ENCODE measurements around the gene ZNF358. TPM values are rescaled to one million over a fixed set of nuclear protein-coding genes. Genes with fewer than 3 reads are reported as not detected.

ZNF358 gene
- total RNA-seq, 5 donors from 2014 or later (not counting 1 experiment from before 2014, with no cell fraction given) = 4.3 to 10.3 (median 8.5) TPM

DNA sequence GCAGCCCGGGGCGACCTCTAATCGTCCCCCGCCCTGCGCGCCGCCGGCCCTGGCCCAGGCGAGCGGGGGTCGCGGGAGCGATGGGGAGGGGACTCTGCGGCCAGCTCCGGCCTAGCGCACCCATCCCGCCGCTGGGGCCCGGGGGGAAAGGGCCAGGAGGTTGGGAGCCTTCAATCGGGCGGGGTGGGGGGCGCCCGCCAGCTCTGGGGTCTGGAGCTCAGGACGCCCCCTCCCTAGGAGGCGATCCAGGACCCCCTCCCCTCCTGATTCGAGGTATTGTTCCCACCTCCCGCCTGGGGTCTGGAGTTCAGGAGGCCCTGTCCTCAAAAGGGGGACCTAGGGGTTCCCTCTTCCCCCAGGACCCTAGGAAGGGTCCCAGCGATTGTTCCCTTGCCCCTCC is 430 bp downstream of the ZNF358 start:
- 3% methylated on average over 16 of the region's 28 CpGs for WGBS (ENCODE audit: insufficient coverage)

GRCh38 chr19:7516878-7517277 is 975 bp downstream of the ZNF358 start:
- peak overlapping the region; percentile 70 to 75 (median 73) for H3K4me3 Mint-ChIP-seq
- no peaks in the 10 kb centered on the region for H3K9me3 Mint-ChIP-seq
- WGBS (ENCODE audit: insufficient coverage) = 100% methylated on average over 1 of the region's 4 CpGs
- peaks cover 12 to 22% (median 19%) of the 10 kb centered on the region in 3 donors for H3K4me1 Mint-ChIP-seq
- peaks cover 2 to 34% of the 10 kb centered on the region in 2 experiments for H3K27me3 ChIP-seq (replicated peaks in 1 of 2; ENCODE audit: control insufficient read depth in 2 of 2, extremely low read depth in 1 of 2, insufficient read depth in 2 of 2, low read length in 1 of 2)
- DNase-seq (no peak), ATAC-seq (replicated peaks in 1 of 4) (no peak)
- ChIA-PET CTCF (no interaction called here), POLR2A (interaction anchor here in 1 of 2 donors (0.5 kb wide), 1 partner anchor 30 kb away, joined by 4 read pairs; no protein-coding TSS in a partner anchor)
- H3K27ac Mint-ChIP-seq = peak overlapping the region in 1 of 2 donors; percentile 48
- H3K36me3 ChIP-seq (ENCODE audit: control insufficient read depth in 2 of 2, extremely low read depth in 1 of 2, insufficient read depth in 1 of 2, low read length in 1 of 2) = no peaks in the 10 kb centered on the region
- H3K9me3 ChIP-seq = no peaks in the 10 kb centered on the region
- peaks cover 0 to 16% of the 10 kb centered on the region in 2 experiments for H3K4me1 ChIP-seq (ENCODE audit: control insufficient read depth in 1 of 2, extremely low read depth in 1 of 2, insufficient read depth in 2 of 2, low read length in 2 of 2)
- no peak overlapping the region for H3K4me3 ChIP-seq (ENCODE audit: control insufficient read depth in 1 of 2, extremely low read depth in 1 of 2, low read length in 1 of 2)
- peaks cover 5 to 34% of the 10 kb centered on the region in 2 donors for H3K27me3 Mint-ChIP-seq
- H3K36me3 Mint-ChIP-seq = no peaks in the 10 kb centered on the region
- H3K27ac ChIP-seq (ENCODE audit: low read length) = no peak overlapping the region

More for the DNA sequence above, 430 bp downstream of the ZNF358 start:
- no peak overlapping the region for H3K27ac Mint-ChIP-seq
- ATAC-seq (replicated peaks in 1 of 4) (no peak), DNase-seq (no peak)
- H3K36me3 Mint-ChIP-seq = no peaks in the 10 kb centered on the region
- H3K4me1 Mint-ChIP-seq = peaks cover 9 to 21% (median 17%) of the 10 kb centered on the region in 3 donors
- H3K4me3 Mint-ChIP-seq = peak overlapping the region; percentile 70 to 75 (median 73)
- Histone ChIP-seq H3K4me1 (ENCODE audit: control insufficient read depth in 1 of 2, extremely low read depth in 1 of 2, insufficient read depth in 2 of 2, low read length in 2 of 2) (peaks cover 0 to 12% of the 10 kb centered on the region in 2 experiments), H3K36me3 (ENCODE audit: control insufficient read depth in 2 of 2, extremely low read depth in 1 of 2, insufficient read depth in 1 of 2, low read length in 1 of 2) (no peaks in the 10 kb centered on the region), H3K27me3 (replicated peaks in 1 of 2; ENCODE audit: control insufficient read depth in 2 of 2, extremely low read depth in 1 of 2, insufficient read depth in 2 of 2, low read length in 1 of 2) (peaks cover 2 to 34% of the 10 kb centered on the region in 2 experiments), H3K4me3 (ENCODE audit: control insufficient read depth in 1 of 2, extremely low read depth in 1 of 2, low read length in 1 of 2) (peak overlapping the region; percentile 39 to 41), H3K27ac (ENCODE audit: low read length) (no peak overlapping the region), H3K9me3 (no peaks in the 10 kb centered on the region)
- CTCF ChIA-PET = no interaction called here
- POLR2A ChIA-PET = interaction anchor here in 1 of 2 donors (0.5 kb wide), 1 partner anchor 30 kb away, joined by 4 read pairs; no protein-coding TSS in a partner anchor
- H3K27me3 Mint-ChIP-seq = peaks cover 5 to 34% of the 10 kb centered on the region in 2 donors
- H3K9me3 Mint-ChIP-seq = no peaks in the 10 kb centered on the region

DNA sequence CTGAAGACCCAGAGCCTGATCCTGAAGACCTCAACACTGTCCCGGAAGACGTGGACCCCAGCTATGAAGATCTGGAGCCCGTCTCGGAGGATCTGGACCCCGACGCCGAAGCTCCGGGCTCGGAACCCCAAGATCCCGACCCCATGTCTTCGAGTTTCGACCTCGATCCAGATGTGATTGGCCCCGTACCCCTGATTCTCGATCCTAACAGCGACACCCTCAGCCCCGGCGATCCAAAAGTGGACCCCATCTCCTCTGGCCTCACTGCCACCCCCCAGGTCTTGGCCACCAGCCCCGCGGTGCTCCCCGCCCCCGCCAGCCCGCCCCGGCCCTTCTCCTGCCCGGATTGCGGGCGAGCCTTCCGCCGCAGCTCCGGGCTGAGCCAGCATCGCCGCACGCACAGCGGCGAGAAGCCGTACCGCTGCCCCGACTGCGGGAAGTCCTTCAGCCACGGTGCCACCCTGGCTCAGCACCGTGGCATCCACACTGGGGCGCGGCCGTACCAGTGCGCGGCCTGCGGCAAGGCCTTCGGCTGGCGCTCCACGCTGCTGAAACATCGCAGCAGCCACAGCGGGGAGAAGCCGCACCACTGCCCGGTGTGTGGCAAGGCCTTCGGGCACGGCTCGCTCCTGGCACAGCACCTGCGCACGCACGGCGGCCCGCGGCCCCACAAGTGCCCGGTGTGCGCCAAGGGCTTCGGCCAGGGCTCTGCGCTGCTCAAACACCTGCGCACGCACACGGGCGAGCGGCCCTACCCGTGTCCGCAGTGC is 3.6 kb downstream of the ZNF358 start:
- peaks cover 18 to 31% (median 30%) of the 10 kb centered on the region in 3 donors for H3K4me1 Mint-ChIP-seq
- ChIA-PET CTCF (no interaction called here), POLR2A (no interaction called here)
- ATAC-seq (replicated peaks in 1 of 4) (no peak), DNase-seq (no peak)
- WGBS (ENCODE audit: insufficient coverage) = 95% methylated on average over 68 of the region's 74 CpGs
- no peaks in the 10 kb centered on the region for H3K36me3 Mint-ChIP-seq
- Histone ChIP-seq H3K4me1 (ENCODE audit: control insufficient read depth in 1 of 2, extremely low read depth in 1 of 2, insufficient read depth in 2 of 2, low read length in 2 of 2) (peaks cover 8 to 34% of the 10 kb centered on the region in 2 experiments), H3K36me3 (ENCODE audit: control insufficient read depth in 2 of 2, extremely low read depth in 1 of 2, insufficient read depth in 1 of 2, low read length in 1 of 2) (no peaks in the 10 kb centered on the region), H3K4me3 (ENCODE audit: control insufficient read depth in 1 of 2, extremely low read depth in 1 of 2, low read length in 1 of 2) (no peak overlapping the region), H3K9me3 (no peaks in the 10 kb centered on the region), H3K27me3 (replicated peaks in 1 of 2; ENCODE audit: control insufficient read depth in 2 of 2, extremely low read depth in 1 of 2, insufficient read depth in 2 of 2, low read length in 1 of 2) (peaks cover 0 to 32% of the 10 kb centered on the region in 2 experiments), H3K27ac (ENCODE audit: low read length) (no peak overlapping the region)
- H3K27ac Mint-ChIP-seq = no peak overlapping the region
- H3K27me3 Mint-ChIP-seq = peaks cover 5 to 28% of the 10 kb centered on the region in 2 donors
- H3K9me3 Mint-ChIP-seq = no peaks in the 10 kb centered on the region
- no peak overlapping the region for H3K4me3 Mint-ChIP-seq

DNA sequence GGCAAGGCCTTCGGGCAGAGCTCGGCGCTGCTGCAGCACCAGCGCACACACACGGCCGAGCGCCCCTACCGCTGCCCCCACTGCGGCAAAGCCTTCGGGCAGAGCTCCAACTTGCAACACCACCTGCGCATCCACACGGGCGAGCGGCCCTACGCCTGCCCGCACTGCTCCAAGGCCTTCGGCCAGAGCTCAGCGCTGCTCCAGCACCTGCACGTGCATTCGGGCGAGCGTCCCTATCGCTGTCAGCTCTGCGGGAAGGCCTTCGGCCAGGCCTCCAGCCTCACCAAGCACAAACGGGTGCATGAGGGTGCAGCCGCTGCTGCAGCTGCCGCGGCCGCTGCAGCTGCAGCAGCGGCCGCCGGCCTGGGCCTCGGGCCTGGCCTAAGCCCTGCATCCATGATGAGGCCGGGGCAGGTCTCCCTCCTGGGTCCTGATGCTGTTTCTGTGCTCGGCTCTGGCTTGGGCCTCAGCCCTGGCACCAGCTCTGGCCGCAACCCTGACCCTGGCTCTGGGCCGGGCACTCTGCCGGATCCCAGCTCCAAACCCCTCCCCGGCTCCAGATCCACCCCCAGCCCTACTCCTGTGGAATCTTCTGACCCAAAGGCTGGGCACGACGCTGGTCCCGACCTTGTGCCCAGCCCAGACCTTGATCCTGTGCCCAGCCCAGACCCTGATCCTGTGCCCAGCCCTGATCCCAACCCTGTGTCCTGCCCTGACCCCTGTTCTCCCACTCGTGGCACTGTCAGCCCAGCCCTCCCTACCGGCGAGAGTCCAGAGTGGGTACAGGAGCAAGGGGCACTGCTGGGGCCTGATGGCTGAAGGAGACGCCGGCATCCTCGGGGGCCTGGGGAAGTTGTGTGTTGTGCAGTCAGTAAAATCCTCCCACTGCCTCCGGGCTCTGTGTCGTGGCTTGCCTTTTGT is 4.5 kb downstream of the ZNF358 start:
- H3K9me3 Mint-ChIP-seq = no peaks in the 10 kb centered on the region
- H3K4me3 ChIP-seq (ENCODE audit: control insufficient read depth in 1 of 2, extremely low read depth in 1 of 2, low read length in 1 of 2) = no peak overlapping the region
- CTCF ChIA-PET = interaction anchor here in 1 of 2 donors (0.7 kb wide), 1 partner anchor 130 kb away, joined by 3 read pairs; no protein-coding TSS in a partner anchor
- no peak for ATAC-seq (replicated peaks in 1 of 4)
- no peak overlapping the region for H3K4me3 Mint-ChIP-seq
- peaks cover 8 to 33% of the 10 kb centered on the region in 2 experiments for H3K4me1 ChIP-seq (ENCODE audit: control insufficient read depth in 1 of 2, extremely low read depth in 1 of 2, insufficient read depth in 2 of 2, low read length in 2 of 2)
- no peaks in the 10 kb centered on the region for H3K9me3 ChIP-seq
- POLR2A ChIA-PET = no interaction called here
- H3K36me3 Mint-ChIP-seq = no peaks in the 10 kb centered on the region
- H3K27ac Mint-ChIP-seq = no peak overlapping the region
- DNase-seq = no peak
- H3K27ac ChIP-seq (ENCODE audit: low read length) = no peak overlapping the region
- peaks cover 15 to 28% (median 28%) of the 10 kb centered on the region in 3 donors for H3K4me1 Mint-ChIP-seq
- peaks cover 0 to 25% of the 10 kb centered on the region in 2 experiments for H3K27me3 ChIP-seq (replicated peaks in 1 of 2; ENCODE audit: control insufficient read depth in 2 of 2, extremely low read depth in 1 of 2, insufficient read depth in 2 of 2, low read length in 1 of 2)
- 93% methylated on average over 43 of the region's 51 CpGs for WGBS (ENCODE audit: insufficient coverage)
- H3K36me3 ChIP-seq (ENCODE audit: control insufficient read depth in 2 of 2, extremely low read depth in 1 of 2, insufficient read depth in 1 of 2, low read length in 1 of 2) = no peaks in the 10 kb centered on the region
- H3K27me3 Mint-ChIP-seq = peaks cover 4 to 22% of the 10 kb centered on the region in 2 donors

DNA sequence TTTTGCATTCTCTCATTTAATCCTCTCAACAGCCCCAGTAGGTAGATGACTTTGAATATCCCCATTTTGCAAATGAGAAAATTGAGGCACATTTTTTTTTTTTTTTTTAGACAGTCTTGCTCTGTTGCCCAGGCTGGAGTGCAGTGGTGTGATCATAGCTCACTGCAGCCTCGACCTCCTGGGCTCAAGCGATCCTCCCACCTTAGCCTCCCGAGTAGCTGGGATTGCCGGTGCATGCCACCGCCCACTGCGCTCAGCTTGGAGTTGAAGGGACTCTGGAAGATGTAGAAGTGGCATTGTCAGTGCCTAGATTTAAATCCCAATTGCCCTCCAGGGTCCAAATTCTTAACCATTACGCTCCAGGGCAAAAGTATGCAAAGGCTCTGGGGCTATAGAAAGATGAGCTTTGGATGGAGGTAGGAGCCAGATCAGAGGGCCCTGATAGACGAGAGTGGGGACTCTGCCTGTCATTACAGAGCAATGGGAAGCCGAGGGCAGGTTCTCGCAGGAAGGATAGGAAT is 5.7 kb downstream of the ZNF358 start:
- H3K36me3 ChIP-seq (ENCODE audit: control insufficient read depth in 2 of 2, extremely low read depth in 1 of 2, insufficient read depth in 1 of 2, low read length in 1 of 2) = peaks cover under 1 to 5% of the 10 kb centered on the region in 2 donors
- peak overlapping the region in 1 of 2 donors; percentile 65 for H3K4me3 ChIP-seq (ENCODE audit: control insufficient read depth in 1 of 2, extremely low read depth in 1 of 2, low read length in 1 of 2)
- H3K4me1 ChIP-seq (ENCODE audit: control insufficient read depth in 1 of 2, extremely low read depth in 1 of 2, insufficient read depth in 2 of 2, low read length in 2 of 2) = peaks cover 8 to 25% of the 10 kb centered on the region in 2 experiments
- peaks cover 9 to 23% (median 22%) of the 10 kb centered on the region in 3 donors for H3K4me1 Mint-ChIP-seq
- H3K9me3 ChIP-seq = no peaks in the 10 kb centered on the region
- no peak for DNase-seq
- H3K27me3 ChIP-seq (replicated peaks in 1 of 2; ENCODE audit: control insufficient read depth in 2 of 2, extremely low read depth in 1 of 2, insufficient read depth in 2 of 2, low read length in 1 of 2) = peaks cover 0 to 18% of the 10 kb centered on the region in 2 experiments
- H3K36me3 Mint-ChIP-seq = peaks cover 5% of the 10 kb centered on the region
- POLR2A ChIA-PET = interaction anchor here in 1 of 2 donors (0.6 kb wide), 1 partner anchor 124 kb away, joined by 13 read pairs; no protein-coding TSS in a partner anchor
- peak overlapping the region; percentile 78 to 88 (median 88) for H3K4me3 Mint-ChIP-seq
- H3K27ac ChIP-seq (ENCODE audit: low read length) = no peak overlapping the region
- ATAC-seq (replicated peaks in 1 of 4) = no peak
- H3K27ac Mint-ChIP-seq = peak overlapping the region; percentile 80 to 85
- CTCF ChIA-PET = interaction anchor here (0.6 to 0.7 kb wide), 4 partner anchors 42 to 419 kb away, joined by 3 to 8 read pairs (median 4); no protein-coding TSS in a partner anchor
- no peaks in the 10 kb centered on the region for H3K9me3 Mint-ChIP-seq
- WGBS (ENCODE audit: insufficient coverage) = 40% methylated on average over 3 of the region's 10 CpGs
- peaks cover 0 to 17% of the 10 kb centered on the region in 2 donors for H3K27me3 Mint-ChIP-seq

Data from T-cell (primary cell).